ENCODE results near the gene USP32.
A peak's percentile ranks its signal among the peaks of the same experiment; 100 is the strongest.
"Not testable (repeated sequence)": the region's sequence is repeated elsewhere in the genome, so short reads cannot be mapped to it uniquely, and the experiment has no call there.

The USP32 gene

GRCh38 chr17:60392042-60392844 lies at the start of gene USP32:
USP32 (minus strand) TSS chr17:60392133; CDS start chr17:60391939, 194 bp downstream.
- DNase-seq = peak; percentile 99

DNA sequence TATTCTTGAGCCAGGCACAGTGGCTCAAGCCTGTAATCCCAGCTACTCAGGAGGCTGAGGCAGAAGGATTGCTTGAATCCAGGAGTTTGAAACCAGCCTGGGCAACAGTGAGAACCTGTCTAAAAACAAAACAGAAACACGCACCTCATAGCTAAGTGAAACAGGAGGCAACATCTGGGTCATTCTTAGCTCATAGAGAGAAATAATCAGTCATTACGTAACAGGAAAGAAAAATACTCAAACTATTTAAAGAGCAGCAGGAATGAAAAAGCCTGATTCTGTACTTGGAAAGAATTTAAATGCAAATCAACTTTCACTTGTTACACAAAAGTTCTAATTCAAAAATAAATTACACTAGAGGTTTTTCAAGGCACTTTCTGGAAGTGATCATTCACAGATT lies 47.6 kb upstream of the USP32 start:
- DNase-seq = peak in 1 of 2 experiments; percentile 26

- DNase-seq = no peak
Observed at GRCh38 chr17:60436676-60437075, 44.7 kb upstream of the USP32 start.

DNA sequence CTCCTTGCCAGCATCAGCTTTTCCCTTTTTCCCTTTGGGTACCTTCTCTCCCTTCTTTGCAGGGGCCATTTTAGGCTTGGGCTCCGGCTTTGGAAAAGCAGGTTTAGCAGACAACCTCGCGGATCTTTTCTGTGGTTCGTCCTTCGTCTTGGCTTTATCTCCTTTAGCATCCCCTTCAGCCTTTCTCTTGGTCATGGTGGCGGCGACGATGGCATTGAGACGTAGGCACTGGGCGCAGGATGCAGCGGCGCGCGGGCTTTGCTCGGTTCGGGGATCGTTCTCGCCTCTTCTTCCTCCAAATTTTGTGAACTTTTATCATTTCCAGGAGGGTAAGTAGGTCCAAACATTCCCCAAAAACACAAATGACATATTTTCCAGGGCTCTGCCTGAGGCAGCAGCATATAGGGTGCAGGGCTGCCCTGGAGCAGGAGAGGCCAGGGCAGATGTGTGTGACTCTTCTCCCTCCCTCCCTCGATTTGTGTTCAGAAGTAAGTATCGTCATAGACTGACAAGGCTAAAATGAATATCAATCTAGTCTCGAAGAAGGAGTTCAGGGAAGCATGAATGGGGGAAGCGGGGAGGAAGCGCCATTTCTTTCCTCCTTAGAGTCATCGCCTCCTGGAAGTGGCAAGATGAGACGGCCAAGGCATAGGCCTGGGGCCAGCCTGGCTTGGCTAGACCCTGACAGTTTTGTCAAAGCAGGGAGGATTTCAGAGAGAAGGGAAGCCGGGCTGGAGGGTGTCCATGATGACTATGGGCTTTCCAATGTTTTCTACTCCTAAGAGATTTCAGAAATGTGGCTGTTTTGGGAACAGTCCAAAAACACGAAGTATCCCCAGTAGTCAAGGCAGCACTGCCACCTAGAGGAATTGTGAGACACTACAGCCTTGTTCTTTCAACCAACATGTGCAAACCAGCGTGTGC lies 43.6 kb upstream of the USP32 start:
- peak; percentile 97 for DNase-seq

- DNase-seq = not testable (repeated sequence)
Observed at GRCh38 chr17:60433021-60433997, 41.4 kb upstream of the USP32 start.

DNA sequence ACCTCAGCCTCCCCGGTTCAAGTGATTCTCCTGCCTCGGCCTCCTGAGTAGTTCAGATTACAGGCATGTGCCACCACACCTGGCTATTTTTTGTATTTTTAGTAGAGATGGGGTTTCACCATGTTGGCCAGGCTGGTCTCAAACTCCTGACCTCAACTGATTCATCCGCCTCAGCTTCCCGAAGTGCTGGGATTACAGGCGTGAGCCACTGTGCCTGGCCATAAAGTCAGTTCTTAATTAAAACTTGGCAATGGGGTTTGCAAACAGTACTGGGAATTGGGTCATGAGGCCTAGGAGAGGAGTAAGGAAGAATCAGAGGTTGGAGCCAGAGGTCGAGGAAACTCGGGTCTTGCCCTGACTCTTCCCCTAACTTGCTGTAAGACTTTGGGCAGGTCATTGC lies 38.6 kb upstream of the USP32 start:
- not testable (repeated sequence) for DNase-seq

- not testable (repeated sequence) for DNase-seq
Observed at GRCh38 chr17:60428491-60428890, 36.6 kb upstream of the USP32 start.

DNA sequence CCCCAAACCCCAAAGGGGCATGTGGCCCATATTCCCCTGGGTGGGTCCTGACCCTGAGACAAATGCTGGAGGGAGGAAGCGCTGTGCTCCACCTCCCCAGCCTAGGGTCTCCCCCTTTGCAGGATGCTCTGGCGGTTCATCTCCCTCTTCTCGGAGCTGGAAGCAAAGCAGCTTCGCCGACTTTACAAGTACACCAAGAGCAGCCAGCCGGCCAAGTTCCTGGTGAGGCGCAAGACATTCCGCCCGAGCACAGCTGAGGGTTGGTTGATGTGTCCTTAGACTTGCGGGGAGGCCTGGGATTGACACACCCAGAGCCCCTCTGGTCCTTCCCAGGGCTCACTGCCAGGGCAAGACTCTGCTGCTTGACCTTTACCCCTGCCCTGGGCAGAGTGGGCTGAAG lies 34.7 kb upstream of the USP32 start:
- no peak for DNase-seq

- no peak for DNase-seq
Observed at GRCh38 chr17:60425626-60426025, 33.7 kb upstream of the USP32 start.

DNA sequence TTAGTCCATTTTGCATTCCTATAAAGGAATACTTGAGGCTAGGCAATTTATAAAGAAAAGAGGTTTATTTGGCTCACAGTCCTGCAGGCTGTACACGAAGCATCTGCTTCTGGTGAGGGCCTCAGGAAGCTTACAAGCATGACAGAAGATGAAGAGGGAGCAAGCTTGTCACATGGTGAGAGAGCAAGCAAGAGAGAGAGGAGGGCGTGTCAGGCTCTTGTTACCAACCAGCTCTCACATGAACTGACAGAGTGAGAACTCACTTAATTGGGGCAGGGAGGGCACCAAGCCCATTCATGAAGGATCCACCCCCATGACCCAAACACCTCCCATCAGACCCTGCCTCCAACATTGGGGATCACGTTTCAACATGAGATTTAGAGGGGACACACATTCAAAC lies 31.9 kb upstream of the USP32 start:
- no peak for DNase-seq

GRCh38 chr17:60422162-60422665 lies 30.3 kb upstream of the USP32 start, which contains the start of gene CHCT1:
CHCT1 (plus strand) TSS chr17:60422489; CDS start chr17:60422593, 104 bp downstream.
- DNase-seq = peak in 1 of 2 experiments; percentile 53

DNA sequence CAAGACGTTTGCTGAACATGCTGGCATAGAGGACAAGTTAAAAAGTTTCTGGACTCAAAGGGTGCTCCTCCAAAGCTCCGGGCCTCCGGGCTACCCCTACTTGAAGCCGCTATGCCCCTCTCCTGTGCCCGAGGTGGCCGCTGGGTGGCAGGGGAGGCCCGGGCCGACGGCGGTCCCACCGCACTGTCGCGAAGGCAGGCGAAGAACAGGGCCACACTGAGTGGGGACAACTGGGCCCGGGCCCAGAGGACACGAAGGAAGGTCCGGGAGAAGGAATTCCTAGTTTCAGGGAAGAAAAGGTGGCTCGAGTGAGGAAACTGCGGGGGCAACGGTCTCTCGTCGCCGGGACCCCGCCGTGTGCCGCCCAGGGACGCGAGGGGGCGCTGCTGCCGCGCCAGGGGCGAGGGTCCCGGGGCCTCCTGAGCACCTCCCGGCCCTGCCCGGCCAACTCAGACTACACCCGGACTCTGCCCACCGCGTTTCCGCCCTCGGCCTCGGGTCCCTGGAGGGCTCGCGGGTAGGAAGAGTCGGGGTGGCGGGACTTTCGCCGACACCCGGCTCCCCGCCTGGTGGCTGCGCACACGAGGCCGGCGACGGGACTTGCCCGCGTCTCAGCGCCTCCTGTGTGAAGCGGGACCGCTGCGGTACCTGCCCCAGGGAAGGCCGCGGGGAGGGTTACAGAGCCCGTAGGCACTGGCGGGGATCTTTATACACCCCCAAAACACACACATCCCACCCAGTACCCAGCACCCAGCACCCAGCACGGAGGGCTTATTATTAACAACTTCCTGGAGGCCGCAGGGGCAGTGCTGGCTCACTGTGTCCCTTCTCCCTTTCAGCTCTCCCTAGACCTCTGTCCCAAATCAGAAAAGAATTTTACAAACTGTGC lies 29.6 kb upstream of the USP32 start:
- DNase-seq = peak; percentile 88

GRCh38 chr17:60419875-60420274 lies 27.9 kb upstream of the USP32 start:
- not testable (repeated sequence) for DNase-seq

DNA sequence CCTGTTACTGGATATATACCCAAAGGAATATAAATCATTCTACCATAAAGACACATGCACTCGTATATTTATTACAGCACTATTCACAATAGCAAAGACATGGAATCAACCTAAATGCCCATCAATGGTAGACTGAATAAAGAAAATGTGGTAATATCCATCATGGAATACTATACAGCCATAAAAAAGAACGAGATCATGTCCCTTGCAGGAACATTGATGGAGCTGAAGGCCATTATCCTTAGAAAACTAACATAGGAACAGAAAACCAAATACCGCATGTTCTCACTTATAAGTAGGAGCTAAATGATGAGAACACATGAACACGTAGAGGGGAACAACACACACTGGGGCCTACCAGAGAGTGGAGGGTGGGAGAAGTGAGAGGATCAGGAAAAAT lies 27.1 kb upstream of the USP32 start:
- not testable (repeated sequence) for DNase-seq

DNA sequence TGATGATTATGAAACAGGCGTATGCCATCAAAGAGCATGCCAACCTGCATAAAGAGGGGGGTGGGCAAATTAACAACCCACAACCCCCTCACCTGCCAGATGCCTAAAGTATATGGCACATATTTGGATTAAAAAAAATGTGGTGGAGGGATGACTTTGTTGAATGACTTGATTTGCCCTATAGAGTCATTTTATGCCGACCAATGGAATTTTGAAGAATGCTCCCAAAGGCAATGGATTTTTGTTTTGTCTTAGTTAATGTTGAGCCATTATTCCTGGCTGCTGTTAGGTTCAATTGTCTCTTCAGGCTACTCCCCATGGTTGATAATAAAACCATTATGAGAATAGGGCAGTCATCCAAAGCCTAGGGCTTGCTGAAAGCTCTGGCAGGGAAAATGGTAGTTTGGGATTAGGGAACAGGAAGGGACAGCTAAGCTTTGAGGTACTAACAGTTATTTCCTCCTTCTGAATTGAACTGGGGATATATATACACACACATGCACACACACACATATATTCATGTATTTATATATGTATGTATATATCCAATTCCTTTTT lies 24.5 kb upstream of the USP32 start:
- DNase-seq = no peak

GRCh38 chr17:60415146-60415545 lies 23.2 kb upstream of the USP32 start:
- no peak for DNase-seq

DNA sequence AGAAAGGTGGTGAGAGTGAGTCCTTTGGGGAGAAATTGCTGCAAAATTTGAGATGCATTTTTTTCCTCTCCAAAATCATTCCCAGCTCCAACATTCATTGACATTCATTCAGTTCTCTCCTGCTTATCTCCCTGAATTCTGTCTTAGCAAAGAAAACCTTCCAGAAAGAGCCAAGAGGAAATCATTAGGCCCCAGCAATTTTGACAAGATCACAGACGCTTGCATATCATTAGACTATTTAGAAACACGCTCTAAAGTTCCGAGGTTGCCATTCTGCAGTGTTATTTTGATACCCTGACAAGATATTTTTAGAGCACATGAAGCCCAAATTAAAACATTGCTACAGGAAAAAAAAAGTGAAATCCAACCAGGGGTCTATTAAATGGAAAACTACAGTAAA lies 20.8 kb upstream of the USP32 start:
- DNase-seq = no peak

DNA sequence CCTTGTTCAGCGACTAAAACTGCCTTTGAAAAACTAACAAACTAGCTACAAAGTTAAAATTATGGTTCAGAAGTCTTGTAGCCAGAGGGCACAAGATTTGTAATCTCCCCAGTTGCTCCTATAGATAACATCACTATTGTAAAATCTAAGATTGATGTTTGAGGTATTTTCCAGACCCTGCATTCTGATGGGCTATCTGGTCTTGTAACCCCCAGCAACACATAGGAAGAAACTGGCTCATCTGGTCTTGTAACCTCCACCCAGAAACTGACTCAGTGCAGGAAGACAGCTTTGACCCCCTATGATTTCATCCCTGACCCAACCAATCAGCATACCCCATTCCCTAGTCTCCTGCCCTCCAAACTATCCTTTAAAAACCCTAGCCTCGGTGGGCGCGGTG lies 18.1 kb upstream of the USP32 start:
- DNase-seq = no peak

DNA sequence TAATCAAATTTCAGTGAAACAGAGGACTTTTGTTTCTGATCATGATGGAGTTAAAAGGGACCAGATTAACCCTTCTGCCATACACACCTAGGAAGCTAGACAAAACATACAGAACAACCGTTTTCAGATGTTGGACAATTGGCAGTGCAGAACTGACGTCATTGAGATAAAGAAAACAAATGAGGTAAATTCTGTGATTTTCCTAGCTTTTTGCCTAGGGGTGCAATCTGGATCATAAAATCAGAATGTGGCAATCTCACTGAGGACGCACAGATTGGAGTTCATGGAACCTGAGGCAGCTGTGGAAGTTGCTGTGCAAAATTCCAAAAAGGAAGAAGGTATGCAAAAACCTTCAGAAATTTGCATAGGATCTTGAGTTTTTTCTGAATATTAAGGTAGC lies 15.0 kb upstream of the USP32 start:
- DNase-seq = no peak

- no peak for DNase-seq
Observed at GRCh38 chr17:60403962-60404361, 12.0 kb upstream of the USP32 start.

DNA sequence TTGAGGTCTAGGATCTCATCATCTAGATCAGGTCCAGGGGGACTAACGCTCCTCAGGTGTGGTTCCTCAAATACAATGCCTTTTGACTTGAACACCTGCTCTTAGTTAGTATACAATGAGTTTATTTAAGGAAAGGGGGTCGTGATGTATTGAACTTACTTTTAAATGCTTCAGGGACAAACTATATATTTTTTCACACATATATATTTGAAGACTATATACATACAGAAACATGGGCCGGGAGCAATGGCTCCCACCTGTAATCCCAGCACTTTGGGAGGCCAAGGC lies 11.5 kb upstream of the USP32 start:
- no peak for DNase-seq

All from Kasumi-1 (cell line).